Fibroblast of skin of back (primary cell): ENCODE data around the gene CBFB.

Source experiments
- DNase-seq: peaks from one replicate; pipeline ENCODE4 v3.0.0-alpha.2; 2013

Gene CBFB

GRCh38 chr16:67016681-67017420, 12.1 kb upstream of the CBFB start:
- no peak for DNase-seq

GRCh38 chr16:67017421-67017750, 11.6 kb upstream of the CBFB start:
- no peak for DNase-seq

GRCh38 chr16:67017810-67018488, 11.0 kb upstream of the CBFB start:
- DNase-seq: peak; percentile 94

- DNase-seq: no peak
Measured at GRCh38 chr16:67019171-67019570, 9.8 kb upstream of the CBFB start.

- no peak for DNase-seq
Measured at GRCh38 chr16:67021321-67021720, 7.6 kb upstream of the CBFB start.

- DNase-seq: peak; percentile 37
Measured at GRCh38 chr16:67022531-67023214, 6.3 kb upstream of the CBFB start.

- no peak for DNase-seq
Measured at GRCh38 chr16:67023689-67024088, 5.3 kb upstream of the CBFB start.

GRCh38 chr16:67024384-67025209, 4.4 kb upstream of the CBFB start:
- no peak for DNase-seq

GRCh38 chr16:67025210-67025550, 3.8 kb upstream of the CBFB start:
- no peak for DNase-seq

GRCh38 chr16:67026570-67026969, 2.4 kb upstream of the CBFB start:
- no peak for DNase-seq

- DNase-seq: no peak
Measured at GRCh38 chr16:67027046-67027445, 1.9 kb upstream of the CBFB start.

- DNase-seq: no peak
Measured at GRCh38 chr16:67028167-67028695, 718 bp upstream of the CBFB start.

GRCh38 chr16:67029254-67030096, 526 bp downstream of the CBFB start:
- peak; percentile 49 for DNase-seq

GRCh38 chr16:67030221-67030962, 1.4 kb downstream of the CBFB start:
- no peak for DNase-seq

- no peak for DNase-seq
Measured at GRCh38 chr16:67034487-67034886, 5.5 kb downstream of the CBFB start.

- no peak for DNase-seq
Measured at GRCh38 chr16:67035364-67035763, 6.4 kb downstream of the CBFB start.

GRCh38 chr16:67036323-67036741, 7.4 kb downstream of the CBFB start:
- no peak for DNase-seq

- no peak for DNase-seq
Measured at GRCh38 chr16:67039260-67040020, 10.5 kb downstream of the CBFB start.

GRCh38 chr16:67040166-67040565, 11.2 kb downstream of the CBFB start:
- DNase-seq: no peak

GRCh38 chr16:67040906-67041305, 12.0 kb downstream of the CBFB start:
- peak; percentile 29 for DNase-seq
